ENCODE measurements around the gene MYO10.

- TF ChIP-seq, protein P1, sequence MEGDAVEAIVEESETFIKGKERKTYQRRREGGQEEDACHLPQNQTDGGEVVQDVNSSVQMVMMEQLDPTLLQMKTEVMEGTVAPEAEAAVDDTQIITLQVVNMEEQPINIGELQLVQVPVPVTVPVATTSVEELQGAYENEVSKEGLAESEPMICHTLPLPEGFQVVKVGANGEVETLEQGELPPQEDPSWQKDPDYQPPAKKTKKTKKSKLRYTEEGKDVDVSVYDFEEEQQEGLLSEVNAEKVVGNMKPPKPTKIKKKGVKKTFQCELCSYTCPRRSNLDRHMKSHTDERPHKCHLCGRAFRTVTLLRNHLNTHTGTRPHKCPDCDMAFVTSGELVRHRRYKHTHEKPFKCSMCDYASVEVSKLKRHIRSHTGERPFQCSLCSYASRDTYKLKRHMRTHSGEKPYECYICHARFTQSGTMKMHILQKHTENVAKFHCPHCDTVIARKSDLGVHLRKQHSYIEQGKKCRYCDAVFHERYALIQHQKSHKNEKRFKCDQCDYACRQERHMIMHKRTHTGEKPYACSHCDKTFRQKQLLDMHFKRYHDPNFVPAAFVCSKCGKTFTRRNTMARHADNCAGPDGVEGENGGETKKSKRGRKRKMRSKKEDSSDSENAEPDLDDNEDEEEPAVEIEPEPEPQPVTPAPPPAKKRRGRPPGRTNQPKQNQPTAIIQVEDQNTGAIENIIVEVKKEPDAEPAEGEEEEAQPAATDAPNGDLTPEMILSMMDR (conservative IDR thresholded peaks at IDR 0.05; ENCODE audit: low read depth in 2 of 2), result no peak
- TF ChIP-seq POLR2AphosphoS5 (IDR thresholded peaks at IDR 0.05; ENCODE audit: low read depth), result no peak
- no peak for TF ChIP-seq EZH2phosphoT487 (IDR thresholded peaks at IDR 0.05; ENCODE audit: unreplicated experiment)
- TF ChIP-seq, protein P2, sequence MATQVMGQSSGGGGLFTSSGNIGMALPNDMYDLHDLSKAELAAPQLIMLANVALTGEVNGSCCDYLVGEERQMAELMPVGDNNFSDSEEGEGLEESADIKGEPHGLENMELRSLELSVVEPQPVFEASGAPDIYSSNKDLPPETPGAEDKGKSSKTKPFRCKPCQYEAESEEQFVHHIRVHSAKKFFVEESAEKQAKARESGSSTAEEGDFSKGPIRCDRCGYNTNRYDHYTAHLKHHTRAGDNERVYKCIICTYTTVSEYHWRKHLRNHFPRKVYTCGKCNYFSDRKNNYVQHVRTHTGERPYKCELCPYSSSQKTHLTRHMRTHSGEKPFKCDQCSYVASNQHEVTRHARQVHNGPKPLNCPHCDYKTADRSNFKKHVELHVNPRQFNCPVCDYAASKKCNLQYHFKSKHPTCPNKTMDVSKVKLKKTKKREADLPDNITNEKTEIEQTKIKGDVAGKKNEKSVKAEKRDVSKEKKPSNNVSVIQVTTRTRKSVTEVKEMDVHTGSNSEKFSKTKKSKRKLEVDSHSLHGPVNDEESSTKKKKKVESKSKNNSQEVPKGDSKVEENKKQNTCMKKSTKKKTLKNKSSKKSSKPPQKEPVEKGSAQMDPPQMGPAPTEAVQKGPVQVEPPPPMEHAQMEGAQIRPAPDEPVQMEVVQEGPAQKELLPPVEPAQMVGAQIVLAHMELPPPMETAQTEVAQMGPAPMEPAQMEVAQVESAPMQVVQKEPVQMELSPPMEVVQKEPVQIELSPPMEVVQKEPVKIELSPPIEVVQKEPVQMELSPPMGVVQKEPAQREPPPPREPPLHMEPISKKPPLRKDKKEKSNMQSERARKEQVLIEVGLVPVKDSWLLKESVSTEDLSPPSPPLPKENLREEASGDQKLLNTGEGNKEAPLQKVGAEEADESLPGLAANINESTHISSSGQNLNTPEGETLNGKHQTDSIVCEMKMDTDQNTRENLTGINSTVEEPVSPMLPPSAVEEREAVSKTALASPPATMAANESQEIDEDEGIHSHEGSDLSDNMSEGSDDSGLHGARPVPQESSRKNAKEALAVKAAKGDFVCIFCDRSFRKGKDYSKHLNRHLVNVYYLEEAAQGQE (IDR thresholded peaks at IDR 0.05; ENCODE audit: unreplicated experiment), result no peak
- no peak for TF ChIP-seq EZH2 (IDR thresholded peaks at IDR 0.05; ENCODE audit: low read depth, unreplicated experiment)
- no peak for TF ChIP-seq NANOG (IDR thresholded peaks at IDR 0.05; ENCODE audit: borderline replicate concordance)
- TF ChIP-seq, protein P3, sequence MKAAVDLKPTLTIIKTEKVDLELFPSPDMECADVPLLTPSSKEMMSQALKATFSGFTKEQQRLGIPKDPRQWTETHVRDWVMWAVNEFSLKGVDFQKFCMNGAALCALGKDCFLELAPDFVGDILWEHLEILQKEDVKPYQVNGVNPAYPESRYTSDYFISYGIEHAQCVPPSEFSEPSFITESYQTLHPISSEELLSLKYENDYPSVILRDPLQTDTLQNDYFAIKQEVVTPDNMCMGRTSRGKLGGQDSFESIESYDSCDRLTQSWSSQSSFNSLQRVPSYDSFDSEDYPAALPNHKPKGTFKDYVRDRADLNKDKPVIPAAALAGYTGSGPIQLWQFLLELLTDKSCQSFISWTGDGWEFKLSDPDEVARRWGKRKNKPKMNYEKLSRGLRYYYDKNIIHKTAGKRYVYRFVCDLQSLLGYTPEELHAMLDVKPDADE (IDR thresholded peaks at IDR 0.05), result no peak
- TF ChIP-seq ZNF331 (CRISPR knock-in tag; IDR thresholded peaks at IDR 0.05; ENCODE audit: low read depth), result no peak
- no peak for TF ChIP-seq CREB1 (CRISPR knock-in tag; IDR thresholded peaks at IDR 0.05; ENCODE audit: low read depth)
- no peak for TF ChIP-seq STAT1 (IDR thresholded peaks at IDR 0.05; ENCODE audit: unreplicated experiment)
- no peak for TF ChIP-seq ZNF462 (CRISPR knock-in tag; IDR thresholded peaks at IDR 0.05)
- no peak for TF ChIP-seq JUNB (IDR thresholded peaks at IDR 0.05; ENCODE audit: unreplicated experiment)
These were observed 123.2 kb downstream of the MYO10 start for GRCh38 chr5:16812911-16813310.

Measured in GM23338 (cell line).